Activated CD4-positive, alpha-beta T cell treated with anti-CD3 and anti-CD28 coated beads, Interleukin-10, Interleukin-2, amounts not matched to agents 100 ng/mL and 50 ng/mL, durations not matched to agents 16 hours and 8 hours (primary cell): ENCODE measurements around the gene TMEM38B.
A peak's percentile ranks its signal among the peaks of the same experiment; 100 is the strongest.
"Not testable (repeated sequence)": the region's sequence is repeated elsewhere in the genome, so short reads cannot be mapped to it uniquely, and the experiment has no call there.

ENCODE experiments used
- DNase-seq: peaks from one replicate; pipeline ENCODE4 v3.0.0-alpha.2; 2020

TMEM38B gene

GRCh38 chr9:105681724-105682123 lies 12.6 kb upstream of the TMEM38B start:
- no peak for DNase-seq

- no peak for DNase-seq
Observed at GRCh38 chr9:105683688-105684275, 10.6 kb upstream of the TMEM38B start.

GRCh38 chr9:105686936-105687335 lies 7.4 kb upstream of the TMEM38B start:
- no peak for DNase-seq

DNA sequence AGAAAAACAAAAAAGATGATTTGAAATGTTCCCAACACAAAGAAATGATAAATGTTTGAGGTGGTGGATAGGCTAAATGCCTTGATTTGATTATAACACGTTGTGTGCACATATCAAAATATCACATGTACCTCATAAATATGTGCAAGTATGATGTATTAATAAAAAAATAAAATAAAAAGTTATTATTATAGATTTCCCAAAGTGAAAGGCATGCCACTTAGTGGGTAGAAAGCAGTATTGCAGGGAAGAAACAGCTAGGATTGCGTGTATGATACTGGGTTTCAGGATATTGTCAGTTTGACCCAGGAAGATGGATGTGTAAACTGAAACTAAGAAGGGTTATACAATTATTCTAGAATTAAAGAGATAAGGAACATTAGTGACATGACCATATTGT lies 3.6 kb upstream of the TMEM38B start:
- no peak for DNase-seq

GRCh38 chr9:105693435-105694189 lies 729 bp upstream of the TMEM38B start:
- peak; percentile 11 for DNase-seq

DNA sequence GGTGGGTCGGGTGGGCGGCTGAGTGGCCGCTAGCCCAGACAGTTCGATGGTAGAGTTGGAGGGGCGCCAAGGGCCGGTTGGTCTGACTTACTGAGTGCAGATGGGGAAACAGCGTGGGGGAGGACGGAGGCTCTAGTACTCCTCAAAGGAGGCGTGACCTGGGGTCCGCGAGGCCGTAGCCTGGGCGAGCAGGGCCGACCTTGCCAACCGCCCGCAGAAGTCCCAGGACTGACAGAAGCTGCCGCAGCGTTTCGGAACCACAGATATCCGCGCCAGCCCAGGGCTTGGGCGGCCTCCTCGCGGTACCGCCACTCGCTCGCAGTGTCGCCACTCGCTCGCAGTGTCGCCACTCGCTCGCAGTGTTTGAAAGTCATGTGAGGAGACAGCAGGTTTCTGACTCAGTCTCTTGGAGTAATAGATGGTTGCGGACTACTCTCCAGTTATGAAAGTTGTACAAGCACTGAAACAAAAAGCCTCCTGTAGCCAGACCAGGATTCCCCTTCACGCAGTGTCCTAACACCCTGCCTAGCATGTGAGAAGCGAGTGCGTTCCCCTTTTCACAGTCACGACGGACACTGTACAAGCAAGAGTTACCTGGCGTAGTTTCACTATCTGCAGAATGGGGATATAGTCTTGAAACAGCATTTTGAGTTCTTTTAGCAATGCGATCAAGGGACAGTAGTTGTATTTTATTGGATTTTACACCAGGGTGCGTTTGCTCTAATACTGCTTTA lies 674 bp downstream of the TMEM38B start:
- DNase-seq = peak; percentile 70

DNA sequence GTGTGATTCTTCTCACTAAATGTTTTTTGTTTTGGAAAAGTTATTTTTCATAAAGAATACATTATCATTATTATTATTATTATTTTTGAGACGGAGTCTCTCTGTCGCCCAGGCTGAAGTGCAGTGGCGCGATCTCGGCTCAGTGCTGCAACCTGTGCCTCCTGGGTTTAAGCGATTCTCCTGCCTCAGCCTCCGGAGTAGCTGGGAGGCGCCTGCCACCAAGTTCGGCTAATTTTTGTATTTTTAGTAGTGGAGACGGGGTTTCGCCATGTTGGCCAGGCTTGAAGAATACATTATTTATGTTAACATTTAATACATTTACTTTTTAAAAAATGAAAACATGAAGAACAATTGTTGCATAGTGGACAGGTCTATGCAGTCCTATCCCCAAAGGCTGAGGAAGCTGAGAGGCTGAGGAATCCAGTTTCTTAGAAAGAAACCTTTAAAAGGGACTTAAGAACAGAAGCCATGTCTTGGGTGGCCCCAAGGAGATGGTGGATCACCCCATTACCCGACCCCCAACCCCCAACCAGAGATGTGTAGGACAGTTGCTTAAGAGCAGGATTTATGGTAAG lies 2.0 kb downstream of the TMEM38B start:
- DNase-seq = no peak

GRCh38 chr9:105697871-105698270 lies 3.5 kb downstream of the TMEM38B start:
- DNase-seq = no peak

DNA sequence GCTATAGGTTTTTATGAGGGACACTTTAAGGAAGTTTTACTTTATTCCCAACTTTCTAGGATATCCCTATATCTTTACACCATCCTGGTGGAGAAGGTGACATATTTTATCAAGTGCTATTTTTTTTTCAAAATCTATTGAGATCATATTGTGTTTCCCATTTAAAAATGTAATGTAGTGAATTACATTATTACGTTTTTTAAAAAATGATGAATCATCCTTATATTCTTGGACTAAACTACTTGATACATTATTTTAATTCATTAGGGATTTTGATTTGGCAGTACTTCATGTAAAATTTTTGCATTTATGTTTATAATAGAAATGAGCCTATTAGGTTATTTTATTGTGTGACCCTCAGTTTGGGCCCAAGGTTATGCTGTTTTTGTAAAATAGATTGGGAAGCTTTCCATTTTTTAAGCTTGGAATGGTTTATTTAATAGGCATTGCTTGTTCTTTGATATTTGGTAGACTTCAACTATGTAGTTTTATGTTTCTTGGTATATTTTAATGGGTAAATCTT lies 4.1 kb downstream of the TMEM38B start:
- DNase-seq = no peak

DNA sequence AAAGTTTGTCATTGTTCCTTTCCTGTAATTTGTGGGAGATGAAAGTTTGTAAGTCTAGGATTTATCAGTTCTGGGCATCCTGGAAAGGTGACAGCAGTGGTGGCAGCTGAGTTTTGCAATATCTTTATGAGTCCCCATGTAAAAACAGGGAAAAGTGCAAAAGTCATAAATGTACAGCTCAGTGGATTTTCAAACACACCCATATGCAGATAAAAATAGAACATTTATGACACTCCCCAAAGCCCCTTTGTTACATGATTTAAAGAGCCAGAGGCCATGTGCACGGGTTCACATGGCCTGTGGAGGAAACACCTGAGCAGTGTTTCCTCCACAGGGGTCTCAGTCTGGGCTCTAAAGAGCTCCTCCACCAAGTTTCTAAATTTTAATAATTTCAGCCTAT lies 6.3 kb downstream of the TMEM38B start:
- DNase-seq = no peak

GRCh38 chr9:105701145-105701544 lies 6.8 kb downstream of the TMEM38B start:
- no peak for DNase-seq

GRCh38 chr9:105702207-105702606 lies 7.9 kb downstream of the TMEM38B start:
- DNase-seq = no peak

- DNase-seq = not testable (repeated sequence)
Observed at GRCh38 chr9:105703638-105704037, 9.3 kb downstream of the TMEM38B start.

DNA sequence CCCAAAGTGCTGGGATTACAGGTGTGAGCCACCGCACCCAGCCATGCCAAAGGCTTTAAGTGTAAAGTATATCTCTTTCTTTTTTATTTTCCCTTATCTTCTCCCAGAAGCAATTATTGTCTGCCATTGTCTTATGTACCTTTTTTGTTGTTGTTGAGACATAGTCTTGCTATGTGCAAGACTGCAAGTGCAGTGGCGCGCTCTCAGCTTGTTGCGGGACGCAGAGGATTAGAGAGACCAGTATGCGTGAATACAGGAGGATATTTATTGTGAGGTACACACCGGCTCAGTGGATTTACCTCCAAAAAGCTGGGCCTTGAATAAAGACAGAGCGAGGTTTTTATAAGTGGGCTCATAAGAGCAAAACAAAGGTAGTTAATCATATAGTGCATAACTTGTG lies 11.8 kb downstream of the TMEM38B start:
- DNase-seq = no peak

- DNase-seq = no peak
Observed at GRCh38 chr9:105708405-105708804, 14.1 kb downstream of the TMEM38B start.

DNA sequence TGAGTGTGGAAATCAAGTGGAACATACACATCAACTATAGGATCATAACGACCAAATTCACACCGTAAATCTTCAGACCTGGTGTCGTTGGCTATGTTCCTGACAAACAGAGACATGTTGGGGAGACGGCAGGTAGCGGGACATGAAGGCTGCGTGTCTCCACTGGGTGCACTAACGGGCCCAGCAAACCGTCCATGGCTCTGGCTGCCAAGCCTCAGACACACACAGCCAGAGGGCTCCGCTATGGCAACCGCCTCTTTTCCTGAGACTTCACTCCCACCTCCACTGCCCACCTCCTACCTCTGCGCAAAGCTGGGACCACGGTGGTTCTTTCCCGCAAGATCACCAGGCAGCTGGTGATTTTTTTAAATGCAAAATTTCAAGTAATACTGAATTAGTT lies 16.3 kb downstream of the TMEM38B start:
- DNase-seq = no peak

- DNase-seq = no peak
Observed at GRCh38 chr9:105711867-105712266, 17.5 kb downstream of the TMEM38B start.

GRCh38 chr9:105712297-105712696 lies 18.0 kb downstream of the TMEM38B start:
- no peak for DNase-seq

DNA sequence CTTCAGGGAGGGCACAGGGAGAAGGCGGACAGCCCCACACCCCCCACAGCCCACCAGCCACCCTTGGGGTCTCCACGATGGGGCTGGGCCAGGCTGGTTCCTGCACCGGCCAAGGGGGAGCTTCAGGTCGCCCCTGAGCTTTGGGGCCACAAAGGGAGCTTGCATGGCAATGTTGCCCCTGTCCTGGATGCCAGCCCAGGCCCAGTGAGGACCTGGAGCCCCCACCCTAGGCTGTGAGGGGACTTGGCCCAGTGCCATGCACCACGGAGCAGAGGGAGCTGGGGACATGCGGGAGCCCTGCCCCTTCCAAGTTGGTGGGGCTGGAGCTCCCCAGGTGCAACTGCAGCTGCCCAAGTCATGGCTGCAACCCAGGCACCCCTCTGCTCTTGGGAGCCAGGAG lies 18.4 kb downstream of the TMEM38B start:
- no peak for DNase-seq

GRCh38 chr9:105713260-105714019 lies 19.1 kb downstream of the TMEM38B start:
- DNase-seq = no peak

- DNase-seq = no peak
Observed at GRCh38 chr9:105714020-105714331, 19.6 kb downstream of the TMEM38B start.

DNA sequence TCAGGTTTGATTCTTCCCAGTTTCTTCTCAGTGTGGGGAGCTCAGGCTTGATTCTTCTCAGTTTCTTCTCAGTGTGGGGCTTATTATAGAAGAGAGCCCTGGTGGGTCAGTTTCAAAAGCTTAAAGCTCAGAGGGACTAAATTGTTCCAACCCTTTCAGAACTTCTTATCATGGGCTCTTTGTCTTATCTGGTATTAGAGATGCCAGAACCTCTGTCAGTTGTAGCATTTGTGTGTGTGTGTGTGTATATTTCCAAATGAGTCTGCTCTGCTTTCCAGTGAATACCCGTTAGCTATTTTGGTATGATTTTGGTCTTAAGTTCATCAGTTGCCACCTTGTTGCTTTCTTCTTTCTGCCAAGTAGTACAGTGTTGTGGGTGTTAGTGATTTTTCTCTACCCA lies 21.8 kb downstream of the TMEM38B start:
- DNase-seq = no peak

DNA sequence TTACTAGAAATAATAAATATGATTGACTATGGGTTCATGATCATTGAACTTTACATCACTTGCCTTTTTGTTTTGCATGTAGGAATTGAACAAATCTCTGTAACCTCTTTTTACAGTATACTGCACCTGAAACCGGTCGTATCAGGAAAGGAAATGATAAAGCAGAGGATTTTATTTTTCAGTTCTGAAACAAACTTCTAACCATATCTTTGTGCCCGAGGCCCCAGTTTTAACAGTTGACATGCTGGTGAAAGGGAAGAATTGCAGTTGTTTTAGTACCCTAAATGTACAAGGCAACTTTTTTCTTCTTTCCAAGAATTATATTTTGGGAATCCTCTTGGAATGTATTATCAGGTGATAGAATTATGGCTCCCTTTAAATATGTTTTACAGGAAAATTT lies 27.8 kb downstream of the TMEM38B start:
- no peak for DNase-seq
